Measurements from ENCODE around the gene LAMTOR1. TPM values are rescaled to one million over a fixed set of nuclear protein-coding genes. Genes with fewer than 3 reads are reported as not detected.
A peak's percentile ranks its signal among the peaks of the same experiment; 100 is the strongest.

LAMTOR1 gene
- total and polyA plus RNA-seq, 2 of the 8 experiments (the other 6 are each of a cell fraction or from before 2014, with no cell fraction given): 82.1 to 160 TPM

DNA sequence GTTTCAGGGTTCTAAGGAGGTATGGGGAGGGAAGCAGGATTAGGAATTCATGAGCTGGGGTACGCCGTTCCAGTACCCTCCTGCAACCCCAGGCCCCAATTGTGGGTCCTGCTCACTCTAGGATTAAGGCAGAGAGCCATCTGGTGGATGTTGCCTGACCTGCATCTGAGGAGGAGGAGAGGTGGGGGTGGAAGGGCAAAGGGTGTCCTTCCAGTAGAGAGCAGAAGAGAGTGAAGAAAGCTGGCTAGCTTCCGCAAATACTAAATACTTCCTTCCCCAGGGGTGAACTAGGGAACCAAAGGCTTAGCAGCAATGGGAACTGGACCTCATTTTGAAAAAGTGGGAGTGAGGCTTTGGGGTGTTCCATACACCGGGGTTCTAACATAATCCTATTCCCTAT, 11.8 kb downstream of the LAMTOR1 start (continued):
- TF ChIP-seq RXRA (IDR thresholded peaks at IDR 0.05; ENCODE audit: insufficient read depth, low read depth, low read length): no peak
- no peak for TF ChIP-seq CHD7 (IDR thresholded peaks at IDR 0.05; ENCODE audit: insufficient replicate concordance, low read length)
- peak; percentile 55; the same call in 1 of the 2 replicates for TF ChIP-seq CREB1 (IDR thresholded peaks at IDR 0.05)
- TF ChIP-seq TBP (IDR thresholded peaks at IDR 0.05; ENCODE audit: low read depth, low read length): no peak
- no peak for TF ChIP-seq RFX5 (IDR thresholded peaks at IDR 0.05; ENCODE audit: borderline replicate concordance, low read depth, low read length)
- TF ChIP-seq ATF2 (IDR thresholded peaks at IDR 0.05; ENCODE audit: low read length): peak; percentile 56; the same call in 1 of the 2 replicates
- TF ChIP-seq ZNF274 (IDR thresholded peaks at IDR 0.05; ENCODE audit: borderline replicate concordance, extremely low read depth, low read length): no peak
- TF ChIP-seq RAD21 (IDR thresholded peaks at IDR 0.05 in 1 of 2, conservative IDR thresholded peaks at IDR 0.05 in 1 of 2; ENCODE audit: low read depth in 2 of 2, low read length in 2 of 2): peak; percentile 87 to 91
- TF ChIP-seq SIN3A (conservative IDR thresholded peaks at IDR 0.05 in 1 of 2, IDR thresholded peaks at IDR 0.05 in 1 of 2; ENCODE audit: low read depth in 1 of 2, low read length in 2 of 2): 0 out of 4 replicates have a peak, but pooled peaks of 1 of the 2 experiments have one; percentile 46
